ENCODE results near the gene KIAA0825. TPM values are rescaled to one million over a fixed set of nuclear protein-coding genes. Genes with fewer than 3 reads are reported as not detected.

The KIAA0825 gene
- total RNA-seq, 4 donors from 2014 or later = 4.7 to 5.8 (median 5.0) TPM

DNA sequence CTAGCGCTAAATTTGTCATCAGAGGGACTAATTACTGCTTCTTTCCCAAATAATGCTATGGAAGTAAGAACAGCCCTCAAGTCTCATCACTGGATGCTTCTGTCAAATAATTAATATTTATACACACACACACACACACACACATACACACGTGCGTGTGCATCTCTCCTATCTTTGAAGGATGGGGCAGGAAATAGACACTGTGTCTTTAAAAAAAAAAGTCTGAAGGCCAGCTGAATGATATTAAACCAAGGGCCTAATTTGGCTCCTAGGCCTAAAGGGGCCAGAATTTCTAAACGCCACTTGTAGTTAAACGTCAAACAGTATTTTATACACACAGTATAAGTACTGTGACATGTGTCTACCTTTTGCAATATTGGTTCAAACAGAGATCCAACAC is 3.4 kb upstream of the KIAA0825 start:
- TF ChIP-seq, protein P1, sequence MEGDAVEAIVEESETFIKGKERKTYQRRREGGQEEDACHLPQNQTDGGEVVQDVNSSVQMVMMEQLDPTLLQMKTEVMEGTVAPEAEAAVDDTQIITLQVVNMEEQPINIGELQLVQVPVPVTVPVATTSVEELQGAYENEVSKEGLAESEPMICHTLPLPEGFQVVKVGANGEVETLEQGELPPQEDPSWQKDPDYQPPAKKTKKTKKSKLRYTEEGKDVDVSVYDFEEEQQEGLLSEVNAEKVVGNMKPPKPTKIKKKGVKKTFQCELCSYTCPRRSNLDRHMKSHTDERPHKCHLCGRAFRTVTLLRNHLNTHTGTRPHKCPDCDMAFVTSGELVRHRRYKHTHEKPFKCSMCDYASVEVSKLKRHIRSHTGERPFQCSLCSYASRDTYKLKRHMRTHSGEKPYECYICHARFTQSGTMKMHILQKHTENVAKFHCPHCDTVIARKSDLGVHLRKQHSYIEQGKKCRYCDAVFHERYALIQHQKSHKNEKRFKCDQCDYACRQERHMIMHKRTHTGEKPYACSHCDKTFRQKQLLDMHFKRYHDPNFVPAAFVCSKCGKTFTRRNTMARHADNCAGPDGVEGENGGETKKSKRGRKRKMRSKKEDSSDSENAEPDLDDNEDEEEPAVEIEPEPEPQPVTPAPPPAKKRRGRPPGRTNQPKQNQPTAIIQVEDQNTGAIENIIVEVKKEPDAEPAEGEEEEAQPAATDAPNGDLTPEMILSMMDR (IDR thresholded peaks at IDR 0.05; ENCODE audit: low read depth) = no peak

DNA sequence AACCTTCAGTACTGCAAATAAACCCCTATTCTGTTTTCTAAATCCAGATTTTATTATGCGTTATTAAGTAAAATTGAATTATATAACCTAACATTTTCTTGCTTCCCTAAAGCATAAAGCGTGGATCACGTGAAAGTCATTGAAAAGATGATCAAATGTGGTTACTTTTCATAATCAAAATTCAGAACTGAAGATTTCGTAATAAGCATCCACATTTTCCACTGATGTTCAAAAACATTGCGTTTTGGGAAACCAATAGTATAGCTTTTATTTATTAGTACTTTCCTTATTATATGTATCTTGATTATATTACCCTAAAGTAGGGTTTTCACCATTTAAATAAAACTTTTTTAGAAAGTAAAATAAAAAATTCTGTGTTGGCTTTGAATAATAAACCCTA is 1.9 kb upstream of the KIAA0825 start:
- TF ChIP-seq, protein P1 (IDR thresholded peaks at IDR 0.05; ENCODE audit: low read depth) = no peak

GRCh38 chr5:94618029-94618492 is 343 bp downstream of the KIAA0825 start:
- TF ChIP-seq, protein P1 (IDR thresholded peaks at IDR 0.05; ENCODE audit: low read depth) = no peak

- TF ChIP-seq, protein P1 (IDR thresholded peaks at IDR 0.05; ENCODE audit: low read depth) = no peak
Measured at GRCh38 chr5:94615862-94616261, 2.5 kb downstream of the KIAA0825 start.

GRCh38 chr5:94614156-94614805 is 4.1 kb downstream of the KIAA0825 start:
- TF ChIP-seq, protein P1 (IDR thresholded peaks at IDR 0.05; ENCODE audit: low read depth) = no peak

DNA sequence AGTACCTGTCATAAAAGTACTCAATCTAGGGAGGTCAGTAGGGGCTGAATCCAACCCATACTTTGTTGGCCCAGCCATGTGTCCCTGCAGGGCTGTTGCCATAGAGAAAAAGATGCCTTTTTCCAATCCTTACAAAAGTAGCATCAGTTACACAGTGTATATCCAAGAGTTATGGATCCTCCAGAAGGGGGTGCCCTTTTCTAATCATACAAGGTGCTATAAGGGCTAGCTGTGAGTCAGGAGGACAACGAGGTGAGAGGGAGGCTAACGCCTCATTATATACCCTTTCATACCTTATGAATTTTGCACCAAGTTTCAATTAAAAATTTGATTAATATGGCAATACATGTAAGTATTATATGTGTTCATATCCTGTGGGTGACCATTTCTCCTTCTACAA is 4.8 kb downstream of the KIAA0825 start:
- TF ChIP-seq, protein P1 (IDR thresholded peaks at IDR 0.05; ENCODE audit: low read depth) = no peak

- TF ChIP-seq, protein P1 (IDR thresholded peaks at IDR 0.05; ENCODE audit: low read depth) = no peak
Measured at GRCh38 chr5:94595281-94595840, 23.0 kb downstream of the KIAA0825 start.

Measured in subcutaneous adipose tissue (tissue), 4 donors.